Measurements from ENCODE around the gene USP15.

GRCh38 chr12:62426089-62426488 lies 165.9 kb downstream of the USP15 start:
- TF ChIP-seq CTCF (IDR thresholded peaks at IDR 0.05) (no peak), POLR2A (IDR thresholded peaks at IDR 0.05) (no peak)

Data from vagina (tissue), 2 donors.